ENCODE measurements around the gene NAALADL1.
"Not testable (repeated sequence)": the region's sequence is repeated elsewhere in the genome, so short reads cannot be mapped to it uniquely, and the experiment has no call there.

NAALADL1 gene

DNA sequence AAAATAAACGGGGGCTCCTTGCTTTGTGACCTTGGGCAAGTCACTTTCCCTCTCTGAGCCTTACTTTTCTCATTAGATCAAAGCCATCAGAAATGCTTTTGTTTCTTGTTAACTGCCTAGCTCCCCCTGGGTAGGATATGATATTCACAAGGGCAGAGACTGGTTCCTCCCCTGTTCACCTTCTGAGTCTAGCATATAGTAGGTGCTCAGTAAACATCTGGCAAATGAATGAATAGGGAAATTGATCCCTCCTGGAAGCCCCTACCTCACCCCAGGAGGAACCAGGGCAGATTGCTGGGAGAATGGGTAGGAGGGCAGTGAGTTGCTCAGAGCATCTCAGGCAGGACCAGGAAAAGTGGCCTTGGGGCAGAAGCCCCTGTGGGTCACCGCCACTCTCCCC lies 23.9 kb downstream of the NAALADL1 start:
- TF ChIP-seq, protein P1, sequence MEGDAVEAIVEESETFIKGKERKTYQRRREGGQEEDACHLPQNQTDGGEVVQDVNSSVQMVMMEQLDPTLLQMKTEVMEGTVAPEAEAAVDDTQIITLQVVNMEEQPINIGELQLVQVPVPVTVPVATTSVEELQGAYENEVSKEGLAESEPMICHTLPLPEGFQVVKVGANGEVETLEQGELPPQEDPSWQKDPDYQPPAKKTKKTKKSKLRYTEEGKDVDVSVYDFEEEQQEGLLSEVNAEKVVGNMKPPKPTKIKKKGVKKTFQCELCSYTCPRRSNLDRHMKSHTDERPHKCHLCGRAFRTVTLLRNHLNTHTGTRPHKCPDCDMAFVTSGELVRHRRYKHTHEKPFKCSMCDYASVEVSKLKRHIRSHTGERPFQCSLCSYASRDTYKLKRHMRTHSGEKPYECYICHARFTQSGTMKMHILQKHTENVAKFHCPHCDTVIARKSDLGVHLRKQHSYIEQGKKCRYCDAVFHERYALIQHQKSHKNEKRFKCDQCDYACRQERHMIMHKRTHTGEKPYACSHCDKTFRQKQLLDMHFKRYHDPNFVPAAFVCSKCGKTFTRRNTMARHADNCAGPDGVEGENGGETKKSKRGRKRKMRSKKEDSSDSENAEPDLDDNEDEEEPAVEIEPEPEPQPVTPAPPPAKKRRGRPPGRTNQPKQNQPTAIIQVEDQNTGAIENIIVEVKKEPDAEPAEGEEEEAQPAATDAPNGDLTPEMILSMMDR (IDR thresholded peaks at IDR 0.05; ENCODE audit: extremely low read depth, insufficient read depth, missing control alignments) = no peak
- in situ Hi-C loops (cut with MboI; ENCODE audit: low pct_unique_long_range_greater_than_20kb, low sequenced_read_pairs, unreplicated experiment) = no loop called here
- DNase-seq (ENCODE audit: low spot score) = no peak

DNA sequence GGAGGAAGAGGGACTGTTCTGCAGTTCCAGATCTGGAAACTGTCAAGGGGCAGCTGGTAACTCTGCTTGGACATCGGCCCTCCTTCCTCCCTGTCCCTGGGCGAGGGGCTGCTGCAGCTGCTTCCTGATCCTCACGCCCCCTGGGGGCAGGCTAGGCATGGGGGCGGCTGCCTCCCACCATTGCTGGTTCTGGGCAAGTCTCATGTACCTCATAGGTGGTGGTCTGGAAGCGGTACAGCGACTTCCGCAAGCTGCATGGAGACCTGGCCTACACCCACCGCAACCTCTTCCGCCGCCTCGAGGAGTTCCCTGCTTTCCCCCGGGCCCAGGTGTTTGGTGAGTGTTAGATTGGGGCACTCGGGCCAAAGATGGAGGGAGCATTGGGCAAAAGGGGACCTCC lies 26.1 kb downstream of the NAALADL1 start:
- TF ChIP-seq, protein P1 (IDR thresholded peaks at IDR 0.05; ENCODE audit: extremely low read depth, insufficient read depth, missing control alignments) = no peak
- DNase-seq (ENCODE audit: low spot score) = no peak
- in situ Hi-C loops (cut with MboI; ENCODE audit: low pct_unique_long_range_greater_than_20kb, low sequenced_read_pairs, unreplicated experiment) = no loop called here

DNA sequence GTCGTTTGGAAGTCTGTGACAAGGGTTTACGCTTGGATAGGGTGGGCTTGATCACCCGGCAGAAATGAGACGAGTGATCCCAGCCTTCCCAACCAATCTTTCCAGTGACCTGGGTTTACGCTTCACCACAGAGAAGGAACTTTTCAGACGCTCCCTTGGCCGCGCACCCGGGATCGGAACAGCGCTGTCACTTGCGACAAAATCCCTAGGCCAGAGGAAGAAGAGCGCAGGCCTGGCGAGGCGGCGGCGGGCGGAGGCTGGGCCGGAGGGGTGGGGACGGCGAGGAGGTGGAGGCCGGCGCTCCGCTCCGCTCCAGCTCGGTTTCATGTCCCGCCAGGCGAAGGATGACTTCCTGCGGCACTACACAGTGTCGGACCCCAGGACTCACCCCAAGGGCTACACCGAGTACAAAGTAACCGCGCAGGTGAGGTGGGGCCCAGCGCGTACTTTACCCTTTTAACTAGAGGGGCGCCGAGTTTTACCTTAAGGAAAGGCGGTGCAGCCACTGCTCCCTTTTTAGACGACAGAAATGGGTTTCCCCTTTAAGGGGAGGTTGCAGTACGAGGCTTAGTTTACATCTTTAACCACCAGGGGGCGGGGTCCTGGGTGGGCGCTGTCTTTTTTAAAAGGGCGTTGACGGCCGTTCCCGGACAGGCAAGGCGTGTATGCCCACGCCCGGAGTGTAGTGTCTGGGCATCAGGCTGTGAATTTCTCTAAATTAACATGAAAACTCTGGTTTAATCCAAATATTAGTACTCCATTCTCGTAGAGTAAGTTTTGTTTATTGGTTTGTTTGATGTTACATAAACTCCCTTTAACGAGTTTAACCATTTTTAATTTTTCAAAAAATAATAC lies 30.9 kb downstream of the NAALADL1 start, which contains the start of gene SNX15:
Gene SNX15, plus strand, starts transcription at position 227 of the 855 bp plus-strand sequence. Its CDS starts 99 bp downstream, at position 326.
- in situ Hi-C loops (cut with MboI; ENCODE audit: low pct_unique_long_range_greater_than_20kb, low sequenced_read_pairs, unreplicated experiment) = no loop called here
- DNase-seq (ENCODE audit: low spot score) = peak; percentile 96
- TF ChIP-seq, protein P1 (IDR thresholded peaks at IDR 0.05; ENCODE audit: extremely low read depth, insufficient read depth, missing control alignments) = peak; percentile 45

DNA sequence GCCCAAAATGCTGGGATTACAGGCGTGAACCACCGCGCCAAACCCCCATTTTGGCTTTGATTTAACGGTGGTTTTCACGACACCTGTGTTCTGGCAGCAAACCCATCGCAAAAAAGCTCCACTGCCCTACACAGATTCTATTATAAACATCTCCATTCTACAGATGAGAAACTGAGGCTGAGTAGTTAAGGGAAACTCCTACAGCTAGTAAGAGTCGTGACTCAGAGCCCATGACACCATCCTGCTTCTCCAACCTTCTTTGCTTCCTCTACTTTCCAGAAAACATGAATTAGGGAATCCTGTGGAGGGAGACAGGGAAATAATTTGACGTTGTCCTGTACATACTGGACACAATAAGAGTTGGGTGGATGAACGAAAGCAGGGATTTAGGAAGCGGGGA lies 31.5 kb downstream of the NAALADL1 start:
- TF ChIP-seq, protein P1 (IDR thresholded peaks at IDR 0.05; ENCODE audit: extremely low read depth, insufficient read depth, missing control alignments) = no peak
- in situ Hi-C loops (cut with MboI; ENCODE audit: low pct_unique_long_range_greater_than_20kb, low sequenced_read_pairs, unreplicated experiment) = no loop called here
- no peak for DNase-seq (ENCODE audit: low spot score)

DNA sequence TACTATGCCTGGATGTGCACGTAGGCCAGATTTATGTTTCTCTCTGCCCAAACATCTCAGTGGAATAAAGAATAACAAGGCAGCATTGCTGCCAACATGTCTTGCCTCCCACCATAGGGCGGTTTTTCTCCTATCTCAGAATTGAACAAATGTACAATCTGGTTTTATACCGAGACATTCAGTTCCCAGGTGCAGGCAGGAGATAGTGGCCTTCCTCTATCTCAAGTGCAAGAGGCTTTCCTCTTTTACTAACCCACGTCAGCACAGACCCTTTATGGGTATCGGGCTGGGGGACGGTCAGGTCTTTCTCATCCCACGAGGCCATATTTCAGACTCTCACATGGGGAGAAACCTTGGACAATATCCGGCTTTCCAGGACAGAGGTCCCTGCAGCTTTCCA lies 34.9 kb downstream of the NAALADL1 start:
- in situ Hi-C loops (cut with MboI; ENCODE audit: low pct_unique_long_range_greater_than_20kb, low sequenced_read_pairs, unreplicated experiment); DNase-seq (ENCODE audit: low spot score): not testable (repeated sequence)

DNA sequence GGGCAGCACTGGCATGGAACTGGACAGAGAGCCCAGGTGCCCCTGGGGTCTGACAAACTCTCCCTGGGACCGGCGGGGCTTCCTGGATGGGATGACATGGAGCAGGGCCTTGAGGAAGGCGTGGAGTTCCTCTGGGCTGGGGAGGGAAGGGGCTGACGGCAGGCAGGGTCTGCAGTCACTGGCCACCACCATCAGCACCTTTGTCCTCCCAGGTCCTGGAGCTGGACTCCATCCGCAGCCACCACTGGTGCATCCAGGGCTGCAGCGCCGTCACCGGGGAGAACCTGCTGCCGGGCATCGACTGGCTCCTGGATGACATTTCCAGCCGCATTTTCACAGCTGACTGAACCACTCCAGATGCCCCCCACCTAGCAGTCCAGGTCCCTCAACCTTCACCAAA lies 36.8 kb downstream of the NAALADL1 start:
- TF ChIP-seq, protein P1 (IDR thresholded peaks at IDR 0.05; ENCODE audit: extremely low read depth, insufficient read depth, missing control alignments) = no peak
- in situ Hi-C loops (cut with MboI; ENCODE audit: low pct_unique_long_range_greater_than_20kb, low sequenced_read_pairs, unreplicated experiment) = no loop called here
- no peak for DNase-seq (ENCODE audit: low spot score)

DNA sequence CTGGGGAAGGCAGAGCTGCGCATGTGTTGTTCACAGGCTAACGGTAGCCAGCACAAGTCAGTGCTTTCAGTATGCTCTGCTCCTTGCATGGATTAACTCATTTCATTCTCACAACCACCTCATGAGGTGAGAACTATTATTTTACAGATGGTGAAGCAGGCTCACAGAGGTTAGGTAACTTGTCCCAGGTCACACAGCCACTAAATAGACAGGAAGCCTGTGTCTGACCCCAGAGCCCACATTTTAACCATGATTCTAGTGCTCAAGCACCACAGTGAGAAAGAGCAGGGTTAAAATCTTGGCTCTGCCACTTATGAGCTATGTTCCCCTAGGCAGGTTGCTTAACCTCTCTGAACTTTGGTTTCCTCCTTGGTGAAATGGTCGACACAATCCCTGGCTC lies 37.4 kb downstream of the NAALADL1 start:
- TF ChIP-seq, protein P1 (IDR thresholded peaks at IDR 0.05; ENCODE audit: extremely low read depth, insufficient read depth, missing control alignments) = no peak
- no peak for DNase-seq (ENCODE audit: low spot score)
- in situ Hi-C loops (cut with MboI; ENCODE audit: low pct_unique_long_range_greater_than_20kb, low sequenced_read_pairs, unreplicated experiment) = no loop called here
